Naive B cell (primary cell): Measurements from ENCODE around the gene SYT13. TPM values are rescaled to one million over a fixed set of nuclear protein-coding genes. Genes with fewer than 3 reads are reported as not detected.

Experiments used
- ATAC-seq, 2 donors: fragments of 150-1000 bp; cut with Tn5 transposase; 2 replicates each; pipeline ENCODE4 v1.10.0; 2021; ENCODE audit warnings: low read depth in 2 of 2, mild to moderate bottlenecking in 2 of 2, moderate library complexity in 2 of 2
- DNase-seq: peaks from one replicate; pipeline ENCODE4 v3.0.0; 2022
- H3K27ac Mint-ChIP-seq, 6 donors: one replicate each; pipeline ENCODE4 v1.8.0; 2020 to 2022; ENCODE audit warnings: mild to moderate bottlenecking in 6 of 6, mixed read lengths in 6 of 6, moderate library complexity in 5 of 6, inconsistent platforms in 2 of 6
- H3K27me3 Mint-ChIP-seq, 3 donors: one replicate each; pipeline ENCODE4 v1.8.0; 2021 to 2022; ENCODE audit warnings: mixed read lengths in 3 of 3, mild to moderate bottlenecking in 1 of 3
- H3K36me3 Mint-ChIP-seq, 2 donors: one replicate each; pipeline ENCODE4 v1.8.0; 2020 to 2022; ENCODE audit warnings: mixed read lengths in 2 of 2, inconsistent platforms in 1 of 2, mild to moderate bottlenecking in 1 of 2
- H3K4me1 Mint-ChIP-seq, 3 donors: one replicate each; pipeline ENCODE4 v1.8.0; 2020 to 2022; ENCODE audit warnings: mixed read lengths in 3 of 3, inconsistent platforms in 1 of 3, mild to moderate bottlenecking in 1 of 3, moderate library complexity in 1 of 3
- H3K4me3 Mint-ChIP-seq, 8 donors: one replicate each; pipeline ENCODE4 v1.8.0; 2020 to 2022; ENCODE audit warnings: mild to moderate bottlenecking in 8 of 8, mixed read lengths in 8 of 8, moderate library complexity in 8 of 8, inconsistent platforms in 2 of 8
- H3K9me3 Mint-ChIP-seq, 7 donors: one replicate each; pipeline ENCODE4 v1.8.0; 2020 to 2022; ENCODE audit warnings: mixed read lengths in 7 of 7, mild to moderate bottlenecking in 5 of 7, inconsistent platforms in 2 of 7, moderate library complexity in 1 of 7
- polyA plus RNA-seq, 6 donors: library from polyadenylated mRNA; unstranded; fragments of 300-500 nt; fragmentation: Illumina TruSeq; gene quantifications; one replicate each; pipeline ENCODE4 v1.2.3, GENCODE V29; 2021; ENCODE audit warnings: low read depth in 6 of 6

The SYT13 gene
- polyA plus RNA-seq, 6 donors from 2014 or later: not detected

DNA sequence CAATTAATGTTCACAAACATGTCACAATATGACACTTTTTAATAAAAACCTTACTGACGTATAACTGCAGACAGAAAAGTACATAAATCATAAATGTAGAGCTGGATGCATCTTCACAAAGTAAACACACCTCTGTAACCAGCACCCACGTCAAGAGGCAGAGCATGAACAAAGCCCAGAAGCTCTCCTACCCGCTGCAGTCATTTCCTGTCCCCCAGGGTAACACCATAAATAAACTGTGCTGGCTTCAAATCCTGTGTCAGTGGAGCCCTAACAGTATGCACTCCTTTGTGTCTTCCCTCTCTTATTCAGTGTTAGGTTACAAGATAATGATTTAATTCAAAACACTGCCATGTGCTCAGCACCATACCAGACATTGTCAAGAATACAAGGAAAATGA, 5.7 kb downstream of the SYT13 start:
- no peak overlapping the region for H3K27ac Mint-ChIP-seq
- peaks cover 32 to 73% (median 68%) of the 10 kb centered on the region in 3 donors for H3K27me3 Mint-ChIP-seq
- peaks cover 0 to 3% (median 1%) of the 10 kb centered on the region in 3 donors for H3K4me1 Mint-ChIP-seq
- DNase-seq (no peak), ATAC-seq (no peak)
- peaks cover 0 to 19% (median 6%) of the 10 kb centered on the region in 7 donors for H3K9me3 Mint-ChIP-seq
- H3K36me3 Mint-ChIP-seq: peaks cover 5 to 8% of the 10 kb centered on the region in 2 donors
- no peak overlapping the region for H3K4me3 Mint-ChIP-seq

DNA sequence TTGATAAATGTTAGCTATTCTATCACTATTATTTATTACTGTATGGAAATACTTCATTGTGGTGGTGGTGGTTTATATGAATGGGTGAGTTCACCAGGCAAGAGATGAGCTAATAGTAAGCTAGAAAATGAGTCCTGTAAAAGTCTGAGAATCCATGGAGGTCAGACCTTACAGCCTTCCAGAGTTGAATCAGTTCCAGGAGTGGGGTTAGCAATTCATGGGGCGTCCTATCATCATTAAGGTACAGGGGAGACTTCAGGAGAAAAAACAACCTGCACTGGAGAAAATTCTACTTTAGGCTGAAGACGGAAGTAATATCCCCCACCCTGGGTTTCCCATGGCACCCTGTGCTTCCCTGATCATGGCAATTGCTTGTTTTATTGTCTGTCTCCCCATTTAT, 6.5 kb downstream of the SYT13 start:
- H3K9me3 Mint-ChIP-seq: peaks cover 0 to 19% (median 6%) of the 10 kb centered on the region in 7 donors
- peaks cover 40 to 74% (median 68%) of the 10 kb centered on the region in 3 donors for H3K27me3 Mint-ChIP-seq
- no peak overlapping the region for H3K27ac Mint-ChIP-seq
- H3K36me3 Mint-ChIP-seq: peaks cover 5 to 8% of the 10 kb centered on the region in 2 donors
- no peak overlapping the region for H3K4me3 Mint-ChIP-seq
- H3K4me1 Mint-ChIP-seq: no peaks in the 10 kb centered on the region
- no peak for DNase-seq
- ATAC-seq: no peak

DNA sequence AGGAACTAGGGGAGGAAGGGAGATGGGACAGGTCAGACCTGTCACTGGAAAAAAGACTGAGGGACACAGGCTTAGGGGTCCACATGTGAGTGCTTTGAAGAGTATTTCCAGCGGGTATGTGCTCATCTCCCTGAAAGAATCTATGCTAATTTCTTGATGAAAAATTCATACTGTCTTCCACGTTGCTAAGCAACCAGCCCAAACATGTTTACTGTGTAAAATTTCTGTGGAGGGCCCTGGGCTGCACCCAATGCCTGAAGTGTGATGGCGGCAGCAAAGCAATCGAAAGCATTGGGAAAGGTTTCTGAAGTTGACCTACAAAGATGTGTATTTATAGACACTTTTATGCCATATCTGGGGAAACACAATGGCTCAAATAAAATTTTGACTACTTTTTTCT, 7.4 kb downstream of the SYT13 start:
- H3K9me3 Mint-ChIP-seq: peaks cover 0 to 19% (median 6%) of the 10 kb centered on the region in 7 donors
- H3K27ac Mint-ChIP-seq: peak overlapping the region in 1 of 6 donors; percentile 2
- no peak overlapping the region for H3K4me3 Mint-ChIP-seq
- H3K36me3 Mint-ChIP-seq: peaks cover 5 to 8% of the 10 kb centered on the region in 2 donors
- DNase-seq (no peak), ATAC-seq (no peak)
- H3K4me1 Mint-ChIP-seq: no peaks in the 10 kb centered on the region
- H3K27me3 Mint-ChIP-seq: peaks cover 37 to 70% (median 66%) of the 10 kb centered on the region in 3 donors

DNA sequence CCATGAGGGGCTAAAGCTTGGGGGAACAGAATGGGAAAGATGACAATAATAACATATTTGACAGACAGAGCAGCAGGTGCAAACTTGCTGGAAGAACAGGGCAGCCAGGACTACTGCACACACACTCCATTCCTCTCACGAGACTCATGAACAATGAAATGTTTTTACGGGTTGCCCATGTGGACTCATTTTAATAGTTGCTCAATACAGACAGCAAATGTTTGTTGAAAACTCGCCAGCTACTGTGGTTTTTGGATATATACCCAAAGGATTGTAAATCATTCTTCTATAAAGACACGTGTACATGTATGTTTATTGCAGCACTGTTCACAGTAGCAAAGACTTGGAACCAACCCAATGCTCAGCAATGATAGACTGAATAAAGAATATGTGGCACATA, 10.3 kb downstream of the SYT13 start:
- H3K9me3 Mint-ChIP-seq: peaks cover 6 to 29% (median 11%) of the 10 kb centered on the region in 7 donors
- no peaks in the 10 kb centered on the region for H3K4me1 Mint-ChIP-seq
- no peak for ATAC-seq
- no peak overlapping the region for H3K27ac Mint-ChIP-seq
- peaks cover 52 to 74% (median 71%) of the 10 kb centered on the region in 3 donors for H3K27me3 Mint-ChIP-seq
- DNase-seq: no peak
- H3K36me3 Mint-ChIP-seq: peaks cover 11 to 17% of the 10 kb centered on the region in 2 donors
- H3K4me3 Mint-ChIP-seq: no peak overlapping the region

DNA sequence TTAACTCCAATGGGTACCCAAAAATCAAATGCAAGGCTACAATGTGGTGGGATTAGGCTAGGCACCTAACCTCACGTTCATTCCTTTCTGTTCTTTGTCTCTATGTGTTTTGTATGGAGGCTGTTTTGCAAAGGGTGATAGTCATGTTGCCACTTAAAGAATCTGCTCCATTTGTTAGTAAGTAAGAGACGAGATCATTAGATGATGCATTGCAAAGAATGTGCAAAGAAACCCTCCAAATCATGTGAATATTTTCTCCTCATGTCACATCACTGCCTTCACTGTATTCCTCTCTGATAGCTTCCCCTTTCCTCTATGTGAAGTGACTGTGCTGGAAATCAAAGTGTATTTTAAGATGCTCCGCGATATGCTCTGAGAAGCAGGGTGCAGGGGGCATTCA, 11.9 kb downstream of the SYT13 start:
- peaks cover 60 to 75% (median 72%) of the 10 kb centered on the region in 3 donors for H3K27me3 Mint-ChIP-seq
- H3K4me3 Mint-ChIP-seq: no peak overlapping the region
- no peak for ATAC-seq
- no peak for DNase-seq
- H3K4me1 Mint-ChIP-seq: no peaks in the 10 kb centered on the region
- H3K36me3 Mint-ChIP-seq: peaks cover 6 to 9% of the 10 kb centered on the region in 2 donors
- no peak overlapping the region for H3K27ac Mint-ChIP-seq
- H3K9me3 Mint-ChIP-seq: peaks cover 6 to 16% (median 8%) of the 10 kb centered on the region in 7 donors

DNA sequence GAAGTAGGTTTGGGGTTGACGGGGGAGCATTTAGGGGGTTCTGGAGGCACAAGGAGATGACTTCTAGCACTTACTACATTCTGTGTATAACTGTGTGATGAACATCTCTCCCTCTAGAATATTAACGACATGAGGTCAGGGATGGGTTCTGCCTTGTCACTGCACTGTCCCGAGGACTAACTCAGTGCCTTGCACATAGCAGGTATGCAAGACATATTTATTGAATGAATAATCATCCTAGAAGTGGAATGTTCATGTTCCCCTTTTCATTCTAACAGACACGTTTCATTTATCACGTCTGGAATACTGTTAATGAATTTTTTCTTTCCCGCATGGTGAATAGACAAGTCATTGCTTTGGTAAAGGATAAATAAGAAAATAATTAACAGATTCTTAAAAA, 12.6 kb downstream of the SYT13 start:
- Mint-ChIP-seq H3K27ac (no peak overlapping the region), H3K4me3 (no peak overlapping the region), H3K36me3 (peaks cover 6 to 9% of the 10 kb centered on the region in 2 donors), H3K27me3 (peaks cover 66 to 80% (median 77%) of the 10 kb centered on the region in 3 donors), H3K4me1 (no peaks in the 10 kb centered on the region), H3K9me3 (peaks cover 6 to 16% (median 7%) of the 10 kb centered on the region in 7 donors)
- ATAC-seq (no peak), DNase-seq (no peak)

DNA sequence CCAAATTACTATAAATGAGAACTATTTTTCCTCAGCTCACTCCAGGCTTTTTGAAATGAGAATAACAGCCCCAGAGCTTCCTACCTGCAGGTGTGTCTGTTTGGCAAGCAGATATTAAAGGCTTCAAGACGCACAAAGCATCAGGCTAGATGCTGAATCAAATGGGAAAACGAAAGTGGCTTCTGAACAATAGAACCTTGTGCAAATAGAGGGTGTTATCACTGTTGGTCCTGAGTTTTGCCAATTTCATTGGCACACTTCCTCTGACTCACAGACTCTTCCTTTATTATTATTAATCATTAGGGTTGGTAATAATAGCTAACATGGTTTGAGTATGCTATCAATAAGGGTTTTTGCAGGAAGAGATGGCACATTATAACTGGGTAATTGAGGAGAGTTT, 13.4 kb downstream of the SYT13 start:
- ATAC-seq: no peak
- Mint-ChIP-seq H3K9me3 (peaks cover 6 to 15% (median 7%) of the 10 kb centered on the region in 7 donors), H3K27ac (no peak overlapping the region), H3K4me3 (no peak overlapping the region), H3K27me3 (peaks cover 59 to 78% (median 74%) of the 10 kb centered on the region in 3 donors), H3K4me1 (peaks cover 0 to 2% (median 0%) of the 10 kb centered on the region in 3 donors), H3K36me3 (peaks cover 6 to 9% of the 10 kb centered on the region in 2 donors)
- DNase-seq: no peak

DNA sequence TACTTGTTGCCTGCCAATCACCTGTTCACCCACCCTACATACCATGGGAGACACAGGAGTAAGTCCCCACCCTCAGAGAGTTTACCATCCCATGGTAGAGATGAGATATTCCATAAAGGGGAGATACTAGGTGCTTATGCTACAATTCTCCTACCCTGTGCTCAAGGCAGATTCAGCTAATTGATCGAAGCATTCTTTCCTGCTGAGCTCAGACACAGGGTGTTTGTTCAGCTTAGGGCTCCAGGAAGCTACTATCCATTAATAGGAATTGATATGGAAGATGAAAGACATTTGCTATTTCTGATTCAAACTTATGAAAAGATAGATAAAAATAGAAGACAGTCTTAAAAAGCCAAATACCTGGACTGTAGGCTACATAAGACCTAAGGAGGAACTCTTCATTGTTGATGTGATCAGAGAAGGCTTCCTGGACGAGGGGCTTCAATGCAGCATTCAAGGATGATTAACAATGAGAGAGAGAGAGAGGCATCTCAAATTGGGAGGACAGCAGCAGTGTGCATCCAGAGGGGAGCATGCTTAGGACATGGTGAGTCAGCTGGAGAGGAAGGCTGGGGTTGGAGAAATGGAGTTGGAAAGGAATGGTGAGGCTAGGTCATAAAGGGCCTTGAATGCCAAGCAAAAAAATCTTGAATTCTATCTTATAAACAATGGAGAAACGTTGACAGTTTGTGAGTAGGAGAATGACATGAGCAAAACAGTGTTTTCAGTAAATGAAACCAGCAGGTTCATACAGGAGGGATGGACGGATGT, 15.0 kb downstream of the SYT13 start:
- no peak overlapping the region for H3K27ac Mint-ChIP-seq
- no peak overlapping the region for H3K4me3 Mint-ChIP-seq
- ATAC-seq (no peak), DNase-seq (no peak)
- peaks cover 0 to 2% (median 0%) of the 10 kb centered on the region in 3 donors for H3K4me1 Mint-ChIP-seq
- H3K27me3 Mint-ChIP-seq: peaks cover 51 to 75% (median 74%) of the 10 kb centered on the region in 3 donors
- H3K36me3 Mint-ChIP-seq: peaks cover 6 to 9% of the 10 kb centered on the region in 2 donors
- H3K9me3 Mint-ChIP-seq: peaks cover 6 to 11% (median 6%) of the 10 kb centered on the region in 7 donors

DNA sequence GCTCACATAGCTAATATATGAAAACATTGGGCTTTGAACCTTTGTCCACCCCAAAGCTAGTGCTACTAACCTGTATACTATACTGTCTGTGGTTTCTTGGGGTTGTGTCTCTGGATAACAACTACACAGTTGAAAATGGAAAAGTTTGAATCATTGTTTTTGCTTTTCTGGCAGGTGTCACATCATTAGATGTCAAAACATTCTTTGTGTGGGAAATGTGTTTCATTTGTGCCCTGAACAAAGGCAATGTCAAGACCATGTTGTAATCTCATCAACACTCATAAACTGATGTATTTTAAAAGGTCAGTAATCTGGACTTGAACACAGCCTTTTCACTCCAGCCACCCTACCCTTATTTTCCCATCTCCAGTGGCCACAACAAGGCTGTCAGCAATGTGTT, 16.5 kb downstream of the SYT13 start:
- ATAC-seq (no peak), DNase-seq (no peak)
- H3K36me3 Mint-ChIP-seq: peaks cover 6 to 9% of the 10 kb centered on the region in 2 donors
- H3K4me3 Mint-ChIP-seq: no peak overlapping the region
- no peak overlapping the region for H3K27ac Mint-ChIP-seq
- H3K27me3 Mint-ChIP-seq: peaks cover 55 to 73% (median 65%) of the 10 kb centered on the region in 3 donors
- H3K9me3 Mint-ChIP-seq: peaks cover 4 to 11% (median 6%) of the 10 kb centered on the region in 7 donors
- H3K4me1 Mint-ChIP-seq: peaks cover 0 to 2% (median 0%) of the 10 kb centered on the region in 3 donors

DNA sequence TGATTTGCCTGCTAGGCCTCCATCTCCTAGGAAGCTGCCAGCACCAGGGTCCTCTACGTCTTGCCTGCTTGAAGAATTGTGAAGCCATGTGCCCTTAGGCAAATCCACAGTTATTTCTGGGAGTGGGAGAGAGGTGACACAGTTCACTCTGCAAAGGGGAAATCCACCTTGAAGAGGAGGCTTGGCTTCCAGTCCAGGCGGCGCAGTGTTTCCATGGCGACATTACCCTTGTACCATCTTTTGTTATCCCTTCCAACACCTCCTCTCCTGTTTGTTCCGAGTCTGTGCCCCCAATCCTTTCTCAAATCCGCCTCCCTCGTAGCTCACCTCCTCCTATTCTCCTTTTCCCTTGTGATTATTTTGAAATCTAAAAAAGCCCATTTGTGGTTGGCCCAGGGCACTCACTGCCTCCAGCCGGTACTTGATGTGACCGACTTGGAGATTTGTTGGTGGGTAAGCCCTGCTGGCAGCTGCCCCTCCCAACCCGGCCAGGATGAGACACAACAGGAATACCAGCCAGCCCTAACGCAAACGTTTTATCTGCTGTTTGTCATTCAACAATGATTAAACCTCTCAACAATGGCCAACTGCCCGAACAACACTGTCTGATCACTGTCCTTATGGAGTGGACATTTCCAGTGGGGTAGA, 18.4 kb downstream of the SYT13 start:
- Mint-ChIP-seq H3K9me3 (peaks cover 4 to 11% (median 6%) of the 10 kb centered on the region in 7 donors), H3K27ac (no peak overlapping the region), H3K27me3 (peaks cover 59 to 70% (median 66%) of the 10 kb centered on the region in 3 donors), H3K36me3 (peaks cover 6 to 9% of the 10 kb centered on the region in 2 donors), H3K4me1 (peaks cover 0 to 2% (median 0%) of the 10 kb centered on the region in 3 donors), H3K4me3 (no peak overlapping the region)
- no peak for DNase-seq
- no peak for ATAC-seq

DNA sequence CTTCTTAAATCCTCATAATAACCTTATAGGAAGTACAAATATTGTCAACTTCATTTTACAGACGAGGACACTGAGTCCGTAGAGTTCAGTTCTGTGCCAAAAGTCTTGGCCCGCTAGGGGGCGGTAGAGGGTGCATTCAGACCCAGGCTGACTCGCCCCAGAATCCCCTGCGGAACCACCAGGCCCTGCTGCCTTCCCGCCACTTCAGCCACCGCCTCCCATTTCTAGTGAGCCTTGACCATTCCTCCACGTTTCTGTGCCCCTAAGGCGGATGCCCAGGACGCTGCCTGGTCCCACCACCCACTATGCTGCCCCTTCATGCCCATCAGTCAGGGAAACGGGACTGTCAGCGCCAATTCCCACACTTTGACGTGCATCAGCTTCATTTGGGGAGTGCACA, 19.1 kb downstream of the SYT13 start:
- Mint-ChIP-seq H3K27me3 (peaks cover 58 to 73% (median 66%) of the 10 kb centered on the region in 3 donors), H3K36me3 (peaks cover 6 to 9% of the 10 kb centered on the region in 2 donors), H3K4me3 (no peak overlapping the region), H3K27ac (no peak overlapping the region), H3K9me3 (peaks cover 4 to 11% (median 5%) of the 10 kb centered on the region in 7 donors), H3K4me1 (peaks cover 0 to 2% (median 0%) of the 10 kb centered on the region in 3 donors)
- no peak for DNase-seq
- no peak for ATAC-seq

DNA sequence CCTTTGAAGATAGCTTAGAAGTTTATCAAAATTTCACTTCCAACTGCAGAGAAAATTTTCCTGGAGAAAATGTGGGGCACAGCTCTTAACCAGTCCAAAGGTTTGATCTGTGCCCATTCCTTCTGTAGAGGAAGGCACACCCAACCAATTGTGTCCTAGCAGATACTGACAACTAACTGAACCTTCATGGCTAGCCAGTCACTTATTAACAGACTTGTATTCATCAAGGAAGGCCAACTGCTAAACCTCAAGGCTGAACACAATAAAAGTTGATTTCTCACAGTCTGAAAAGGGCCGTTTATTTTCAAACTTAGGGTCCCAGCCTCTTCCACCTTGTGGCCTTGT, 19.5 kb downstream of the SYT13 start:
- Mint-ChIP-seq H3K36me3 (peaks cover 6 to 7% of the 10 kb centered on the region in 2 donors), H3K27me3 (peaks cover 56 to 74% (median 65%) of the 10 kb centered on the region in 3 donors), H3K27ac (no peak overlapping the region), H3K4me1 (peaks cover 0 to 2% (median 0%) of the 10 kb centered on the region in 3 donors), H3K9me3 (peaks cover 4 to 9% (median 5%) of the 10 kb centered on the region in 7 donors), H3K4me3 (no peak overlapping the region)
- ATAC-seq (no peak), DNase-seq (no peak)

DNA sequence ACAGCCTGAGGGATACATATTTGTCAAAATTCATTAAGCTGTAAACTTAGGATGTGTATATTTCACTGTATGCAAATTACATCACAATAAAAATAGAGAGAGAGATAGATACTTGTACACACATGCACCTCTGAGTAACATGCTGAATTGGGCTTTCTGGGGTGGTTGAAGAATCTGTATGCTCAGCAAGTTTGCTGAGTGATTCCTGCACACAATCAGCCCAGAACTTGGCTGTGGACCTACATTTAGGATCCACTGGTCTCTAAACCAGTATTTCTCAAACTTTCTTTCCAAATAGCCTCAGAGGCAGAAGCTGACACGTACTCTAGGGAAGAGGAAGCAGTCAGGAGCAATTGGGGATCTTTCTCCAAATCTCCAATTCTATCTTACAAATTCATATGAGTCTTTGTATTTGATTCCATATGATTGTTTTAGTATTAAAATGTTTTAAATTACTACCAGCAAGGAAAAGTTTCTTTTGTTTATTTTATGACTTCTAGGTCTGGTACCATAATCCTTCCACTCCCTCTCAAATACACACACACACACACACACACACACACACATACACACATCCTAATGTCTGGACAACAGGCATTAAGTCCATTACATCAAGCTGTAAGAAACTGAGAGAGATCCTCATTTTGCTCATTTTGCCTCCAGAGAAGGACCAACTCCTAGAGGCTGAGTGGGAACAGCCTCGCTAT, 20.0 kb downstream of the SYT13 start:
- Mint-ChIP-seq H3K4me3 (no peak overlapping the region), H3K4me1 (peaks cover 0 to 2% (median 0%) of the 10 kb centered on the region in 3 donors), H3K27me3 (peaks cover 51 to 71% (median 64%) of the 10 kb centered on the region in 3 donors), H3K9me3 (peaks cover 0 to 4% (median under 1%) of the 10 kb centered on the region in 7 donors), H3K36me3 (peaks cover 1 to 2% of the 10 kb centered on the region in 2 donors), H3K27ac (no peak overlapping the region)
- DNase-seq (no peak), ATAC-seq (no peak)
